Measurements from ENCODE around the gene BTAF1. TPM values are rescaled to one million over a fixed set of nuclear protein-coding genes. Genes with fewer than 3 reads are reported as not detected.

Gene BTAF1
- total RNA-seq, 1 experiment from 2014 or later = 45.2 TPM

DNA sequence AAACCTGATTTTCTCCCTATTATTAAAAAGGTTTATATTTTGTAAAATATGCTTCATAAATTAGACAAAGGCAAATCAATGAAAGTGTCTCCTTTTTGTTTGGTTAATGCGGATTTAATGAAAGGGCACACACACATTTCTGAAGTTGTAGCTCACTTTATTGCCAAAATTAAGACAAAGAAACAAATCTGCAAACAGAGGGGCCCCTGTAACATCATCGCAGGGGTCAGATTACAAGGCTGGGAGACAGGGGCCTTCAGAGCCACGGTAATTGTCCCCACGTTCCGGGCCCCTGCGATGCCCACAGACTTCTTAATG is 36.7 kb upstream of the BTAF1 start:
- H3K23ac ChIP-seq (ENCODE audit: insufficient read length, low read depth, low read length) = no peak overlapping the region
- no CpG with 5 or more reads among the region's 6 CpGs for WGBS (ENCODE audit: extremely low coverage, insufficient read length, low lambda C conversion rate)
- no peak overlapping the region for H2BK5ac ChIP-seq (ENCODE audit: insufficient read length, low read length)
- H3K18ac ChIP-seq (ENCODE audit: insufficient read length, low read depth, low read length) = peak overlapping the region; percentile 2
- no peak overlapping the region for H4K91ac ChIP-seq (ENCODE audit: insufficient read length, low read depth, low read length)
- H3K9me3 ChIP-seq (ENCODE audit: control insufficient read depth, low read depth, low read length) = no peaks in the 10 kb centered on the region
- H3K27me3 ChIP-seq (ENCODE audit: insufficient read depth, low read length) = no peaks in the 10 kb centered on the region
- H3K9me3 Mint-ChIP-seq = no peaks in the 10 kb centered on the region; a peak in 2 of 5 replicates
- peak overlapping the region; percentile 97 to 99 (median 99) for H3K27ac Mint-ChIP-seq
- peaks cover 0 to 11% (median 0%) of the 10 kb centered on the region in 3 experiments; a peak in 3 of 7 replicates for H3K36me3 Mint-ChIP-seq (ENCODE audit: insufficient read depth in 1 of 3, low read depth in 3 of 3)
- no peak overlapping the region for H3T11ph ChIP-seq (ENCODE audit: low read length)
- H3K79me2 ChIP-seq (ENCODE audit: insufficient read depth, low read length) = no peaks in the 10 kb centered on the region
- H3K27ac ChIP-seq (ENCODE audit: insufficient read length, low read depth, low read length) = peak overlapping the region; percentile 79
- no peak overlapping the region for H3K4me2 ChIP-seq (ENCODE audit: insufficient read depth, insufficient read length, low read length)
- no peaks in the 10 kb centered on the region for H3K23me2 ChIP-seq (ENCODE audit: insufficient read length, low read depth, low read length, poor library complexity, severe bottlenecking)
- H3K4me1 ChIP-seq (ENCODE audit: insufficient read depth, low read length) = peaks cover 18% of the 10 kb centered on the region
- H2AK5ac ChIP-seq (ENCODE audit: insufficient read length, low read length) = no peak overlapping the region
- no peak overlapping the region for H2BK20ac ChIP-seq (ENCODE audit: low read depth, low read length, poor library complexity, severe bottlenecking)
- no peak overlapping the region for H2BK12ac ChIP-seq (ENCODE audit: insufficient read length, low read depth, low read length)
- H3K4me1 Mint-ChIP-seq = peaks cover 58 to 62% of the 10 kb centered on the region in 2 experiments
- no peaks in the 10 kb centered on the region for H3K27me3 Mint-ChIP-seq (ENCODE audit: low read depth)
- no peak overlapping the region for H3K14ac ChIP-seq (ENCODE audit: insufficient read depth, low read length)
- no peak overlapping the region for H2BK15ac ChIP-seq (ENCODE audit: low read depth, low read length)
- no peak overlapping the region for H2BK120ac ChIP-seq (ENCODE audit: low read depth, low read length, poor library complexity, severe bottlenecking)
- no peak overlapping the region for H3K56ac ChIP-seq (ENCODE audit: insufficient read length, low read depth, low read length)
- H3K4ac ChIP-seq (ENCODE audit: low read depth, low read length) = no peak overlapping the region
- no peaks in the 10 kb centered on the region for H4K20me1 ChIP-seq (ENCODE audit: control insufficient read depth, insufficient read depth, insufficient read length)
- peak overlapping the region; percentile 52 to 58 for H3K4me3 Mint-ChIP-seq
- DNase-seq = no peak
- H2AFZ ChIP-seq (ENCODE audit: low read length) = no peak overlapping the region
- no peak overlapping the region for H3K9ac ChIP-seq (ENCODE audit: extremely low read depth, insufficient read length, low read length)
- H3K79me1 ChIP-seq (ENCODE audit: insufficient read depth, low read depth, low read length, poor library complexity, severe bottlenecking) = no peaks in the 10 kb centered on the region
- H4K5ac ChIP-seq (ENCODE audit: insufficient read length, low read depth, low read length) = no peak overlapping the region
- H4K8ac ChIP-seq (replicated peaks; ENCODE audit: insufficient read length, low read depth, low read length) = no peak overlapping the region
- TF ChIP-seq, protein P1, sequence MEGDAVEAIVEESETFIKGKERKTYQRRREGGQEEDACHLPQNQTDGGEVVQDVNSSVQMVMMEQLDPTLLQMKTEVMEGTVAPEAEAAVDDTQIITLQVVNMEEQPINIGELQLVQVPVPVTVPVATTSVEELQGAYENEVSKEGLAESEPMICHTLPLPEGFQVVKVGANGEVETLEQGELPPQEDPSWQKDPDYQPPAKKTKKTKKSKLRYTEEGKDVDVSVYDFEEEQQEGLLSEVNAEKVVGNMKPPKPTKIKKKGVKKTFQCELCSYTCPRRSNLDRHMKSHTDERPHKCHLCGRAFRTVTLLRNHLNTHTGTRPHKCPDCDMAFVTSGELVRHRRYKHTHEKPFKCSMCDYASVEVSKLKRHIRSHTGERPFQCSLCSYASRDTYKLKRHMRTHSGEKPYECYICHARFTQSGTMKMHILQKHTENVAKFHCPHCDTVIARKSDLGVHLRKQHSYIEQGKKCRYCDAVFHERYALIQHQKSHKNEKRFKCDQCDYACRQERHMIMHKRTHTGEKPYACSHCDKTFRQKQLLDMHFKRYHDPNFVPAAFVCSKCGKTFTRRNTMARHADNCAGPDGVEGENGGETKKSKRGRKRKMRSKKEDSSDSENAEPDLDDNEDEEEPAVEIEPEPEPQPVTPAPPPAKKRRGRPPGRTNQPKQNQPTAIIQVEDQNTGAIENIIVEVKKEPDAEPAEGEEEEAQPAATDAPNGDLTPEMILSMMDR (conservative IDR thresholded peaks at IDR 0.05) = no peak
